Stimulated activated naive CD4-positive, alpha-beta T cell (primary cell): ENCODE data around the gene PARD3B.

Source experiments
- DNase-seq, 6 experiments: peaks; one replicate each; lab custom pipeline; 2025; lab: John Stamatoyannopoulos, UW

Gene PARD3B

GRCh38 chr2:204706939-204707338 lies 161.7 kb downstream of the PARD3B start:
- no peak for DNase-seq

- DNase-seq = no peak
Observed at GRCh38 chr2:204713211-204713610, 167.9 kb downstream of the PARD3B start.

- DNase-seq = no peak
Observed at GRCh38 chr2:204715361-204715760, 170.1 kb downstream of the PARD3B start.

- DNase-seq = no peak
Observed at GRCh38 chr2:204717591-204717990, 172.3 kb downstream of the PARD3B start.

- DNase-seq = no peak
Observed at GRCh38 chr2:204718607-204719006, 173.3 kb downstream of the PARD3B start.

GRCh38 chr2:204720874-204721273 lies 175.6 kb downstream of the PARD3B start:
- DNase-seq = no peak

- DNase-seq = no peak
Observed at GRCh38 chr2:204722207-204722606, 176.9 kb downstream of the PARD3B start.

- no peak for DNase-seq
Observed at GRCh38 chr2:204722691-204723090, 177.4 kb downstream of the PARD3B start.

GRCh38 chr2:204725693-204726360 lies 180.6 kb downstream of the PARD3B start:
- DNase-seq = no peak

GRCh38 chr2:204726831-204727230 lies 181.6 kb downstream of the PARD3B start:
- DNase-seq = no peak

- DNase-seq = no peak
Observed at GRCh38 chr2:204727368-204727767, 182.1 kb downstream of the PARD3B start.

- no peak for DNase-seq
Observed at GRCh38 chr2:204730603-204731002, 185.3 kb downstream of the PARD3B start.

GRCh38 chr2:204732019-204732418 lies 186.7 kb downstream of the PARD3B start:
- no peak for DNase-seq

- no peak for DNase-seq
Observed at GRCh38 chr2:204737296-204737695, 192.0 kb downstream of the PARD3B start.

- DNase-seq = no peak
Observed at GRCh38 chr2:204738721-204739120, 193.4 kb downstream of the PARD3B start.

- no peak for DNase-seq
Observed at GRCh38 chr2:204743393-204743960, 198.2 kb downstream of the PARD3B start.

- DNase-seq = no peak
Observed at GRCh38 chr2:204744506-204744905, 199.2 kb downstream of the PARD3B start.

- no peak for DNase-seq
Observed at GRCh38 chr2:204748286-204748685, 203.0 kb downstream of the PARD3B start.

- no peak for DNase-seq
Observed at GRCh38 chr2:204749319-204749718, 204.0 kb downstream of the PARD3B start.

GRCh38 chr2:204750389-204750788 lies 205.1 kb downstream of the PARD3B start:
- no peak for DNase-seq

- no peak for DNase-seq
Observed at GRCh38 chr2:204751472-204751871, 206.2 kb downstream of the PARD3B start.

- DNase-seq = no peak
Observed at GRCh38 chr2:204753841-204754240, 208.6 kb downstream of the PARD3B start.

GRCh38 chr2:204754898-204755297 lies 209.6 kb downstream of the PARD3B start:
- no peak for DNase-seq
